HG02870 (cell line): ENCODE results near the gene S100G.
A peak's percentile ranks its signal among the peaks of the same experiment; 100 is the strongest.

Experiments
- ATAC-seq: cut with Tn5 transposase; IDR thresholded peaks from one replicate; pipeline ENCODE4 v1.9.1; 2021; ENCODE audit warnings: mild to moderate bottlenecking, moderate library complexity; ENCODE audit not compliant: unreplicated experiment

Gene S100G

GRCh38 chrX:16646366-16647138 lies 3.4 kb upstream of the S100G start:
- no peak for ATAC-seq

- no peak for ATAC-seq
Measured at GRCh38 chrX:16651391-16652024, 1.6 kb downstream of the S100G start.

GRCh38 chrX:16653424-16653823 lies 3.5 kb downstream of the S100G start:
- no peak for ATAC-seq

- ATAC-seq, result no peak
Measured at GRCh38 chrX:16654093-16654492, 4.1 kb downstream of the S100G start.

GRCh38 chrX:16658284-16658683 lies 8.3 kb downstream of the S100G start:
- ATAC-seq, result no peak

GRCh38 chrX:16659321-16659720 lies 9.4 kb downstream of the S100G start:
- no peak for ATAC-seq

- ATAC-seq, result no peak
Measured at GRCh38 chrX:16661495-16661894, 11.5 kb downstream of the S100G start.

- ATAC-seq, result no peak
Measured at GRCh38 chrX:16662402-16662801, 12.4 kb downstream of the S100G start.

- no peak for ATAC-seq
Measured at GRCh38 chrX:16664074-16664473, 14.1 kb downstream of the S100G start.

- ATAC-seq, result no peak
Measured at GRCh38 chrX:16664626-16665025, 14.7 kb downstream of the S100G start.

GRCh38 chrX:16665089-16665488 lies 15.1 kb downstream of the S100G start:
- no peak for ATAC-seq

- no peak for ATAC-seq
Measured at GRCh38 chrX:16666541-16666940, 16.6 kb downstream of the S100G start.

- peak; percentile 44 for ATAC-seq
Measured at GRCh38 chrX:16671005-16671404, 21.0 kb downstream of the S100G start.

- no peak for ATAC-seq
Measured at GRCh38 chrX:16678689-16679088, 28.7 kb downstream of the S100G start.

GRCh38 chrX:16683007-16683664 lies 33.2 kb downstream of the S100G start:
- ATAC-seq, result no peak

GRCh38 chrX:16687514-16687913 lies 37.6 kb downstream of the S100G start:
- ATAC-seq, result no peak

- peak; percentile 74 for ATAC-seq
Measured at GRCh38 chrX:16695079-16695676, 45.2 kb downstream of the S100G start.

- no peak for ATAC-seq
Measured at GRCh38 chrX:16696956-16697355, 47.0 kb downstream of the S100G start.

- no peak for ATAC-seq
Measured at GRCh38 chrX:16699389-16699788, 49.4 kb downstream of the S100G start.

- no peak for ATAC-seq
Measured at GRCh38 chrX:16700734-16701133, 50.8 kb downstream of the S100G start.

- no peak for ATAC-seq
Measured at GRCh38 chrX:16702700-16703599, 53.0 kb downstream of the S100G start.
